DOHH2 (cell line): Measurements from ENCODE around the gene LINC00305.

ENCODE experiments used
- H3F3A ChIP-seq: fragments of 200-600 bp; sonication (generic), shearing (Covaris generic); 2 replicates; pipeline ENCODE4 v1.6.0; 2016; ENCODE audit warnings: antibody characterized with exemption, mild to moderate bottlenecking; ENCODE audit not compliant: control insufficient read depth, insufficient read depth
- H3K27ac ChIP-seq: fragments of 200-600 bp; sonication (generic); 2 replicates; pipeline ENCODE4 v1.5.1; 2014; ENCODE audit warnings: low read depth, mild to moderate bottlenecking, low read length, moderate library complexity
- H3K27me3 ChIP-seq: fragments of 200-600 bp; sonication (generic); 2 replicates; pipeline ENCODE4 v1.6.1; 2014; ENCODE audit warnings: mild to moderate bottlenecking, low read length, mixed read lengths; ENCODE audit not compliant: control insufficient read depth
- H3K36me3 ChIP-seq: fragments of 200-600 bp; sonication (generic); 2 replicates; pipeline ENCODE4 v1.6.1; 2014; ENCODE audit warnings: mild to moderate bottlenecking, low read length, moderate library complexity, mixed read lengths; ENCODE audit not compliant: control insufficient read depth
- H3K4me1 ChIP-seq: fragments of 200-600 bp; sonication (generic); 2 replicates; pipeline ENCODE4 v1.6.1; 2014; ENCODE audit warnings: mild to moderate bottlenecking, low read length, mixed read lengths; ENCODE audit not compliant: control insufficient read depth
- H3K4me2 ChIP-seq: fragments of 200-600 bp; sonication (generic); 2 replicates; pipeline ENCODE4 v1.6.0; 2014; ENCODE audit warnings: mild to moderate bottlenecking, low read length, moderate library complexity
- H3K4me3 ChIP-seq: fragments of 200-600 bp; sonication (generic); 2 replicates; pipeline ENCODE4 v1.5.1; 2014; ENCODE audit warnings: mild to moderate bottlenecking, low read length, mixed read lengths
- H3K79me2 ChIP-seq: fragments of 200-600 bp; sonication (generic); 2 replicates; pipeline ENCODE4 v1.6.1; 2014; ENCODE audit warnings: mild to moderate bottlenecking, low read length, mixed read lengths; ENCODE audit not compliant: control insufficient read depth
- H3K9me2 ChIP-seq: fragments of 200-600 bp; sonication (generic); replicated peaks from 2 replicates; pipeline ENCODE4 v1.6.1; 2014; ENCODE audit warnings: mild to moderate bottlenecking, low read length, mixed read lengths; ENCODE audit not compliant: control insufficient read depth
- H3K9me3 ChIP-seq: fragments of 200-600 bp; sonication (generic); 2 replicates; pipeline ENCODE4 v1.6.1; 2014; ENCODE audit warnings: antibody characterized with exemption, low read length, mixed read lengths; ENCODE audit not compliant: control insufficient read depth, insufficient read depth
- H4K20me1 ChIP-seq: fragments of 200-600 bp; sonication (generic); 2 replicates; pipeline ENCODE4 v1.6.0; 2014; ENCODE audit warnings: low read depth, mild to moderate bottlenecking, antibody characterized with exemption, low read length, moderate library complexity; ENCODE audit not compliant: control insufficient read depth, insufficient read depth
- CTCF ChIP-seq: fragments of 200-600 bp; sonication (generic); IDR thresholded peaks from one replicate; pipeline ENCODE4 v1.5.1; 2014; ENCODE audit warnings: antibody characterized with exemption, mild to moderate bottlenecking, low read depth, low read length; ENCODE audit not compliant: poor library complexity, severe bottlenecking
- EZH2phosphoT487 ChIP-seq: fragments of 200-600 bp; sonication (generic); IDR thresholded peaks from 2 replicates; pipeline ENCODE4 v1.6.1; 2017; ENCODE audit warnings: borderline replicate concordance, mild to moderate bottlenecking, antibody characterized with exemption, low read length, moderate library complexity, mixed read lengths

LINC00305 gene

GRCh38 chr18:64148988-64149387, at the start of gene LINC00305:
TSS of gene LINC00305 (minus strand) at chr18:64149088.
- no peaks in the 10 kb centered on the region for H3K79me2 ChIP-seq
- no peaks in the 10 kb centered on the region for H3F3A ChIP-seq
- H3K9me3 ChIP-seq = no peaks in the 10 kb centered on the region
- no peaks in the 10 kb centered on the region for H3K9me2 ChIP-seq
- H3K36me3 ChIP-seq = no peaks in the 10 kb centered on the region
- TF ChIP-seq EZH2phosphoT487 = no peak
- no peak for TF ChIP-seq CTCF
- no peaks in the 10 kb centered on the region for H3K4me1 ChIP-seq
- no peaks in the 10 kb centered on the region for H3K27me3 ChIP-seq
- H3K27ac ChIP-seq = no peak within 1 kb of the TSS
- no peak within 1 kb of the TSS for H3K4me2 ChIP-seq
- no peaks in the 10 kb centered on the region for H4K20me1 ChIP-seq
- no peak within 1 kb of the TSS for H3K4me3 ChIP-seq

- H3K4me3 ChIP-seq = no peak overlapping the region
- no peaks in the 10 kb centered on the region for H3K4me1 ChIP-seq
- no peak for TF ChIP-seq CTCF
- no peak for TF ChIP-seq EZH2phosphoT487
- no peaks in the 10 kb centered on the region for H3K27me3 ChIP-seq
- H3F3A ChIP-seq = no peaks in the 10 kb centered on the region
- H3K27ac ChIP-seq = no peak overlapping the region
- no peaks in the 10 kb centered on the region for H4K20me1 ChIP-seq
- H3K36me3 ChIP-seq = no peaks in the 10 kb centered on the region
- H3K9me3 ChIP-seq = no peaks in the 10 kb centered on the region
- H3K9me2 ChIP-seq = no peaks in the 10 kb centered on the region
- no peak overlapping the region for H3K4me2 ChIP-seq
- no peaks in the 10 kb centered on the region for H3K79me2 ChIP-seq
Observed at GRCh38 chr18:64191069-64191468, 42.2 kb upstream of the LINC00305 start.

- TF ChIP-seq EZH2phosphoT487 (no peak), CTCF (no peak)
- H3K79me2 ChIP-seq = no peaks in the 10 kb centered on the region
- no peak overlapping the region for H3K4me3 ChIP-seq
- no peaks in the 10 kb centered on the region for H3K9me3 ChIP-seq
- H3F3A ChIP-seq = no peaks in the 10 kb centered on the region
- H3K27ac ChIP-seq = no peak overlapping the region
- H3K36me3 ChIP-seq = no peaks in the 10 kb centered on the region
- H3K4me1 ChIP-seq = no peaks in the 10 kb centered on the region
- H4K20me1 ChIP-seq = no peaks in the 10 kb centered on the region
- H3K27me3 ChIP-seq = no peaks in the 10 kb centered on the region
- H3K4me2 ChIP-seq = no peak overlapping the region
- no peaks in the 10 kb centered on the region for H3K9me2 ChIP-seq
Observed at GRCh38 chr18:64185987-64186386, 37.1 kb upstream of the LINC00305 start.

- Histone ChIP-seq H3K4me3 (no peak overlapping the region), H3K9me3 (no peaks in the 10 kb centered on the region), H3K4me1 (no peaks in the 10 kb centered on the region), H3F3A (no peaks in the 10 kb centered on the region), H3K27me3 (no peaks in the 10 kb centered on the region), H3K36me3 (no peaks in the 10 kb centered on the region), H4K20me1 (no peaks in the 10 kb centered on the region), H3K4me2 (no peak overlapping the region), H3K27ac (no peak overlapping the region), H3K79me2 (no peaks in the 10 kb centered on the region), H3K9me2 (no peaks in the 10 kb centered on the region)
- TF ChIP-seq EZH2phosphoT487 (no peak), CTCF (no peak)
Observed at GRCh38 chr18:64183665-64184064, 34.8 kb upstream of the LINC00305 start.
